Testis (tissue), 3 donors: ENCODE measurements around the gene CST4. TPM values are rescaled to one million over a fixed set of nuclear protein-coding genes. Genes with fewer than 3 reads are reported as not detected.

Experiments
- DNase-seq: peaks from one replicate; pipeline ENCODE4 v3.0.0-alpha.2; 2019
- H3K27ac ChIP-seq, 2 donors: fragments of 200-600 bp; sonication (generic); one replicate each; pipeline ENCODE4 v1.5.1; 2019
- H3K27me3 ChIP-seq: fragments of 200-600 bp; sonication (generic); one replicate; pipeline ENCODE4 v1.5.1; 2019
- H3K36me3 ChIP-seq: fragments of 200-600 bp; sonication (generic); one replicate; pipeline ENCODE4 v1.5.1; 2017; ENCODE audit warnings: low read depth; ENCODE audit errors: missing control alignments
- H3K4me1 ChIP-seq: fragments of 200-600 bp; sonication (generic); one replicate; pipeline ENCODE4 v1.5.1; 2019
- H3K4me3 ChIP-seq, 2 donors: fragments of 200-600 bp; sonication (generic); one replicate each; pipeline ENCODE4 v1.5.1; 2017 to 2019
- H3K9me3 ChIP-seq: fragments of 200-600 bp; sonication (generic); one replicate; pipeline ENCODE4 v1.5.1; 2017
- POLR2A ChIP-seq: fragments of 450-650 bp; IDR thresholded peaks from one replicate; pipeline ENCODE4 v1.6.1; 2017; ENCODE audit warnings: antibody characterized with exemption, mild to moderate bottlenecking, moderate library complexity
- WGBS, 2 donors: methylation state at CpG; one replicate each; pipeline ENCODE4 v1.1.5; 2018; 5-methylcytosine and 5-hydroxymethylcytosine counted together
- intact Hi-C: fragments of 100-400 bp; cut with DNase I; formaldehyde crosslinking; loops from one replicate; pipeline ENCODE4 v1.15.1; 2023; ENCODE audit warnings: low total_unique reads
- polyA plus RNA-seq: library from polyadenylated mRNA; stranded (reverse); fragments of 350-450 nt; fragmentation: Illumina TruSeq; extraction: RNeasy Lipid Tissue Mini Kit (QIAGEN cat#74804); gene quantifications from one replicate; pipeline ENCODE4 v1.2.3, GENCODE V29; 2014; ENCODE audit warnings: low read depth, low replicate concordance; ENCODE audit not compliant: insufficient read depth
- total RNA-seq, 2 donors: library from RNA; depleted of rRNA; stranded (reverse); fragments of >200 nt; gene quantifications; one replicate each; pipeline ENCODE4 v1.2.3, GENCODE V29; 2016
- TF ChIP-seq, protein P1 (sequence below), 3 experiments: fragments of 450-650 bp in 2 of 3; fragments of 200-600 bp in 1 of 3; sonication (generic) in 1 of 3; IDR thresholded peaks; one replicate each; pipeline ENCODE4 v1.5.1; 2016 to 2019; ENCODE audit warnings: antibody characterized with exemption in 3 of 3, mild to moderate bottlenecking in 2 of 3, moderate library complexity in 1 of 3

Gene CST4
- total and polyA plus RNA-seq, 3 donors from 2014 or later = not detected

DNA sequence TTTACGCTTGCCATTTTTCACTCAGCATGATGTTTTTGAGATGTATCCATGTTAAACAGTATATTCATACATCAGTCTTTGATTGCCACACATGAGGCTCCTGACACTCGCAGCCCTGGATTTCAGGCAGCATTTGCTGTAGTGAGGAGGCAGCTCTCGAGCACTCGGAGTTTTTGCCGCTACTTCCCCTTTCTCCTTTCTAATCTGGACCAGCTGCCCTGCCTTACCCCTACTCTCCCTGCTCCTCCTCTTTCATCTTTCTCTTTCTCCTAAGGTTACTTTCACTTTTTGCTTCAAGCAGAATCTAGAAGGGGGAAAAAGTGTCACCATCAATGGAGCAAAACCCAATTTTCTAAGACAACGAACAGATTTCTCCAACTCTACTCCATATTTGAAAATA, 45.2 kb downstream of the CST4 start:
- Histone ChIP-seq H3K27me3 (no peaks in the 10 kb centered on the region), H3K36me3 (no peaks in the 10 kb centered on the region), H3K4me1 (peaks cover 21% of the 10 kb centered on the region), H3K4me3 (no peak overlapping the region), H3K27ac (no peak overlapping the region), H3K9me3 (no peaks in the 10 kb centered on the region)
- 88 to 92% methylated on average over 6 of the region's 6 CpGs for WGBS, 2 donors
- no peak for DNase-seq
- TF ChIP-seq POLR2A = no peak
- TF ChIP-seq, protein P1, sequence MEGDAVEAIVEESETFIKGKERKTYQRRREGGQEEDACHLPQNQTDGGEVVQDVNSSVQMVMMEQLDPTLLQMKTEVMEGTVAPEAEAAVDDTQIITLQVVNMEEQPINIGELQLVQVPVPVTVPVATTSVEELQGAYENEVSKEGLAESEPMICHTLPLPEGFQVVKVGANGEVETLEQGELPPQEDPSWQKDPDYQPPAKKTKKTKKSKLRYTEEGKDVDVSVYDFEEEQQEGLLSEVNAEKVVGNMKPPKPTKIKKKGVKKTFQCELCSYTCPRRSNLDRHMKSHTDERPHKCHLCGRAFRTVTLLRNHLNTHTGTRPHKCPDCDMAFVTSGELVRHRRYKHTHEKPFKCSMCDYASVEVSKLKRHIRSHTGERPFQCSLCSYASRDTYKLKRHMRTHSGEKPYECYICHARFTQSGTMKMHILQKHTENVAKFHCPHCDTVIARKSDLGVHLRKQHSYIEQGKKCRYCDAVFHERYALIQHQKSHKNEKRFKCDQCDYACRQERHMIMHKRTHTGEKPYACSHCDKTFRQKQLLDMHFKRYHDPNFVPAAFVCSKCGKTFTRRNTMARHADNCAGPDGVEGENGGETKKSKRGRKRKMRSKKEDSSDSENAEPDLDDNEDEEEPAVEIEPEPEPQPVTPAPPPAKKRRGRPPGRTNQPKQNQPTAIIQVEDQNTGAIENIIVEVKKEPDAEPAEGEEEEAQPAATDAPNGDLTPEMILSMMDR (IDR thresholded peaks at IDR 0.05) = no peak
- intact Hi-C loops = no loop called here

DNA sequence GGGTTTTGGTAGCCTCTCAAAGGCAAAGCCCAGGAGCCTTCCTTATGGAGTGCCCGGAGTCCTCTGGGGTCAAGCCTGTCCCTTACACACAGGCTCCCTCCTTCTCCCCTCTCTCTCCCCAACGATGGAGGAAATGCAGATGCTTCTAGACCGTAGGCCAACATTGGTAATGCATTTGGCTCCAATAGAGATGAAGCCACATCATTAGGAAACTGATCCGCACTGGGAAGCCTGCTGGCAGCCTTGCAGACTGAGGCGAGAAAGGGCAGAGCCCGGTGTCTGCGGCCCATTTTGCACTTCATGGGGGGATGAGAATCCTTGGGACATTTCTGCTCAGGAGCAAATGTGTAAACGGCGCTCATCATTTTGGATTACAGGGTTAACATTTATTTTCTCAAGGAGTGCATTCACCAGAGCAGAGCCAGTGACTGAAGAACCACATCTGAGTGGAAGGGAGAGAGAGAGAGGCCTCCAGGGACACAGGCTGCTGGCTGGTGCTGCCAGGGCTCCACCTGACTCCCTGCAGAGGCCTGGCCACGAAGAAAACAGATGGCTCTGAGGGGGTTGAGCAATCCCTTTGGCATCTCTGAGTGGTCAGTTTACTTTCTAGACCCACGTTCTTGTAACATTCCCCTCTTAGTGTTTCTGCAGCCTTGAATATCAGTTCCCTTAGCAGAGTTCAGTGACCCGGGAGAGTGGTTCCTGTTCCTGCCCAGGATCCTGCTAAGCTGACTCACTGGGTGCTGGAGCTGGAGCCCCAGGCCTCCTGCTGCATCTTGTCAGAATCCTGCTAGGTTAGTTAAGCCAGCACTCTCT, 46.7 kb downstream of the CST4 start:
- H3K27ac ChIP-seq = no peak overlapping the region
- H3K36me3 ChIP-seq = no peaks in the 10 kb centered on the region
- WGBS, 2 donors = 63 to 70% methylated on average over 12 of the region's 12 CpGs
- intact Hi-C loops = no loop called here
- DNase-seq = peak; percentile 45
- peaks cover 21% of the 10 kb centered on the region for H3K4me1 ChIP-seq
- H3K27me3 ChIP-seq = no peaks in the 10 kb centered on the region
- TF ChIP-seq, protein P1 (IDR thresholded peaks at IDR 0.05) = no peak
- TF ChIP-seq POLR2A = no peak
- H3K4me3 ChIP-seq = no peak overlapping the region
- H3K9me3 ChIP-seq = no peaks in the 10 kb centered on the region

DNA sequence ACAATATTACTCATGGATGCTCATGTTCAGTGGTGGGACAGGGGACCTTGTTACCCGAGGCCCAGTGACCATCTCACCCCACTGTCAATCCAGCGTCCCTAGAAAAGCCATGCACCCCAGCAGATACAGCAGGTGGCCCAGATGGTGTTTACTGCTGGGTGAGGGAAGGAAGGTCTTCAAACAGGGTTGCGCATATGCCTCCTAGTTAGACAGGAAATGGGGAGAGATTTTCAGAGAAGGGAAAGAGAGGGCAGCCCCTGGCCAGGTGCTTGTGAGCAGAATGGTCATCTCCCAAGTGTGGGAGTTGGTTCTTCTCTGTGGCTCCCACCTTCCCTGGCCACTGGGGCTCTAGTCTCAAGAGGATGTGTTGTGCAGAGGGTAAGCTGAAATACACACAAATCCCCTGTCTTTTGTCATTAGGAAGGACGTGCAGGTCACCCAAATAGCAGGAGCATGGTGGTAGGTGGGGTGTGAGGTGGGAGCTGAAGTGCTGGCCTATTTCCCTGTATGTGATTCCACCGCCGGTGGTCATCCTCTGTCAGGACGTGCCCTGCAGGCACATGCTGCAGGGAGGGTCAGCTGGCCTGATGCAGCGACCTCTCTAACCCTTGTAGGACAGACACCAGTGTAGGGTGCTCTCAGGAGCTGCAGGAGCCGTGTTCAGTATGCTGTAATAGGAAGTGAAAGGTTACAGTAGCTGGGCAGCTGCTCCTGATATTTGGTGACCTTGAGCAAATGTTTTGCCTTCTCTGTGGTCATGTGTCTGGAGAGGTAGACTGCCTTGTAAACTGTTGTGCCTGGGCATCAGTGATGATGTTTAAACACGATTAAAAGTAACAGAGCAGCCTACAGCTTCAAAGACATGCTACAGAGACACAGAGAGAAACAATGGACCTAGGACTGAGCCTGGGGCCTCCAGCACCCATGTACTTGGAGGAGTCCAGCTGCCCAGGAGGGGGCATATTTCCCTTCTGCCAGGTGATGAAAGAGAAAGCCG, 47.9 kb downstream of the CST4 start:
- intact Hi-C loops = no loop called here
- Histone ChIP-seq H3K27ac (no peak overlapping the region), H3K27me3 (no peaks in the 10 kb centered on the region), H3K36me3 (no peaks in the 10 kb centered on the region), H3K9me3 (no peaks in the 10 kb centered on the region), H3K4me3 (no peak overlapping the region), H3K4me1 (peaks cover 27% of the 10 kb centered on the region)
- TF ChIP-seq, protein P1 (IDR thresholded peaks at IDR 0.05) = no peak
- no peak for TF ChIP-seq POLR2A
- DNase-seq = no peak
- 60 to 82% methylated on average over 10 to 11 of the region's 11 CpGs for WGBS, 2 donors

DNA sequence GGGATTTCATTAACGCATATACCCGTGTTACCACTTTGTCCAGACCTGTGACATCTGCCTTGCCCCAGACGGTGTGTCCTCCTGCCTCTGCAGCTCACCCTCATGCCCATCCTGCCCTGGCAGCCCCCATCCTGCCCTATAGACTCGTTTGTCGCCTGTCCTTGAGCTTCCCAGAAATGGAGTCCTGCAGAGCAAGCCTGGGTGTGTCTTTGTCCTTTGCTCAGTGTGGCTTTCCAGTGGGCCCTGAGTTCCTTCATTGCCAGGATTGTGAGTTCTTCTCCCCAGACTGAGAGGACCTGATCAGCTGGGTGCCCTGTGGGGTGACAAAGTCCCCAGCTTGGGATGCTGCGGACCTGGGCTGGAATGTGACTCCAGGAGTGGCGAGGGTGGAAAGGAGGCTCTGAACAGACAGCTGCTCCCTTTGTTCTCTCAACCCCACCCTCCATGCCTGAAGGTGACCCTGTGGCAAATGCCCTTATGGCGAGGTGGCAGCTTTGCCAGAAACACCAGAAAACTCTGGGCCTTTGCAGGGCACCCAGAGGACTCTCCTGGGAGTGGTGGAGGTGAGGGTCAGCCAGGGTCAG, 48.7 kb downstream of the CST4 start:
- intact Hi-C loops = no loop called here
- H3K4me1 ChIP-seq = peaks cover 31% of the 10 kb centered on the region
- no peaks in the 10 kb centered on the region for H3K9me3 ChIP-seq
- H3K27me3 ChIP-seq = no peaks in the 10 kb centered on the region
- no peaks in the 10 kb centered on the region for H3K36me3 ChIP-seq
- WGBS, 2 donors = 81 to 86% methylated on average over 8 of the region's 8 CpGs
- DNase-seq = no peak
- TF ChIP-seq POLR2A = no peak
- TF ChIP-seq, protein P1 (IDR thresholded peaks at IDR 0.05) = no peak
- no peak overlapping the region for H3K27ac ChIP-seq
- H3K4me3 ChIP-seq = no peak overlapping the region
